ENCODE measurements around the gene PGAP1. TPM values are rescaled to one million over a fixed set of nuclear protein-coding genes. Genes with fewer than 3 reads are reported as not detected.

Gene PGAP1
- polyA plus RNA-seq, 4 donors = 0.54 to 17.8 (median 2.0) TPM

DNA sequence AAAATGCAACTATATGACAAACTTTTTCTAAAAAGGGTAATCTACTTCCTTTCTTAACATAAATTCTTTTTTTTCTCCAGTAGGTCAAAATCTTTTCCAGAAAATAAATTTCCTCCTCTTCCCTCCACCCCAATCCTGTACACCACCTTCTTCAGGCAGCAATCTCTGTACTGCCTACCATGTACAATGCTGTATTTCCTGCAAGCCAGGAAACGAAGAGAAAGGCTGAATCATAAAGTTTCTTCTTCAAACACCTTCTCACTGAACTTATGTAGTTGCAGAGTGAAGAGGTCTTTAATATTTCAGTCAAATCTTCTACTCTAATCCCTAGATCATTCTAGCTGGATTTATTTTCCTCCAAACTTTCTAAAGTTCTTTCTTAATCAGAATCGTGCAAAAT is 99.2 kb downstream of the PGAP1 start:
- Histone ChIP-seq H3K27ac (ENCODE audit: low read depth in 1 of 3, low read length in 2 of 3) (no peak overlapping the region), H3K36me3 (ENCODE audit: control insufficient read depth in 3 of 3, insufficient read depth in 2 of 3, low read depth in 1 of 3, low read length in 3 of 3) (peaks cover 0 to 5% (median 0%) of the 10 kb centered on the region in 3 donors), H3K27me3 (ENCODE audit: control insufficient read depth in 3 of 3, insufficient read depth in 3 of 3, low read length in 3 of 3) (no peaks in the 10 kb centered on the region), H3K4me3 (ENCODE audit: low read depth in 1 of 3, low read length in 3 of 3) (no peak overlapping the region), H3K9me3 (ENCODE audit: control insufficient read depth in 2 of 2, insufficient read depth in 1 of 2, low read depth in 1 of 2, low read length in 1 of 2) (no peaks in the 10 kb centered on the region), H3K4me1 (ENCODE audit: control insufficient read depth in 3 of 3, insufficient read depth in 2 of 3, low read depth in 1 of 3, low read length in 2 of 3) (no peaks in the 10 kb centered on the region)
- WGBS, 3 donors = 63 to 70% (median 65%) methylated on average over 2 of the region's 2 CpGs
- no peak for DNase-seq
- no peak for FAIRE-seq

GRCh38 chr2:196823750-196824522 is 102.6 kb downstream of the PGAP1 start:
- FAIRE-seq = no peak
- Histone ChIP-seq H3K4me3 (ENCODE audit: low read depth in 1 of 3, low read length in 3 of 3) (no peak overlapping the region), H3K27ac (ENCODE audit: low read depth in 1 of 3, low read length in 2 of 3) (no peak overlapping the region), H3K4me1 (ENCODE audit: control insufficient read depth in 3 of 3, insufficient read depth in 2 of 3, low read depth in 1 of 3, low read length in 2 of 3) (no peaks in the 10 kb centered on the region), H3K27me3 (ENCODE audit: control insufficient read depth in 3 of 3, insufficient read depth in 3 of 3, low read length in 3 of 3) (no peaks in the 10 kb centered on the region), H3K36me3 (ENCODE audit: control insufficient read depth in 3 of 3, insufficient read depth in 2 of 3, low read depth in 1 of 3, low read length in 3 of 3) (no peaks in the 10 kb centered on the region), H3K9me3 (ENCODE audit: control insufficient read depth in 2 of 2, insufficient read depth in 1 of 2, low read depth in 1 of 2, low read length in 1 of 2) (peaks cover 0 to 9% of the 10 kb centered on the region in 2 donors)
- no peak for DNase-seq

GRCh38 chr2:196821195-196821594 is 105.3 kb downstream of the PGAP1 start:
- DNase-seq (no peak), FAIRE-seq (no peak)
- WGBS, 3 donors = 80 to 88% (median 84%) methylated on average over 1 of the region's 1 CpG
- Histone ChIP-seq H3K4me3 (ENCODE audit: low read depth in 1 of 3, low read length in 3 of 3) (no peak overlapping the region), H3K27ac (ENCODE audit: low read depth in 1 of 3, low read length in 2 of 3) (no peak overlapping the region), H3K4me1 (ENCODE audit: control insufficient read depth in 3 of 3, insufficient read depth in 2 of 3, low read depth in 1 of 3, low read length in 2 of 3) (no peaks in the 10 kb centered on the region), H3K27me3 (ENCODE audit: control insufficient read depth in 3 of 3, insufficient read depth in 3 of 3, low read length in 3 of 3) (no peaks in the 10 kb centered on the region), H3K36me3 (ENCODE audit: control insufficient read depth in 3 of 3, insufficient read depth in 2 of 3, low read depth in 1 of 3, low read length in 3 of 3) (no peaks in the 10 kb centered on the region), H3K9me3 (ENCODE audit: control insufficient read depth in 2 of 2, insufficient read depth in 1 of 2, low read depth in 1 of 2, low read length in 1 of 2) (peaks cover 0 to 23% of the 10 kb centered on the region in 2 donors)

GRCh38 chr2:196809260-196809659 is 117.2 kb downstream of the PGAP1 start, which contains the start of gene C2orf66:
Gene C2orf66, minus strand, starts transcription at chr2:196809355. Its CDS starts 19 bp downstream, at chr2:196809336.
- Histone ChIP-seq H3K4me3 (ENCODE audit: low read depth in 1 of 3, low read length in 3 of 3) (no peak within 1 kb of the TSS), H3K27me3 (ENCODE audit: control insufficient read depth in 3 of 3, insufficient read depth in 3 of 3, low read length in 3 of 3) (peaks cover 0 to 3% (median 0%) of the 10 kb centered on the region in 3 donors), H3K27ac (ENCODE audit: low read depth in 1 of 3, low read length in 2 of 3) (no peak within 1 kb of the TSS), H3K9me3 (ENCODE audit: control insufficient read depth in 2 of 2, insufficient read depth in 1 of 2, low read depth in 1 of 2, low read length in 1 of 2) (no peaks in the 10 kb centered on the region), H3K4me1 (ENCODE audit: control insufficient read depth in 3 of 3, insufficient read depth in 2 of 3, low read depth in 1 of 3, low read length in 2 of 3) (no peaks in the 10 kb centered on the region), H3K36me3 (ENCODE audit: control insufficient read depth in 3 of 3, insufficient read depth in 2 of 3, low read depth in 1 of 3, low read length in 3 of 3) (no peaks in the 10 kb centered on the region)
- no peak for FAIRE-seq
- 80 to 95% (median 93%) methylated on average over 1 of the region's 1 CpG for WGBS, 3 donors
- no peak for DNase-seq

GRCh38 chr2:196808083-196808665 is 118.3 kb downstream of the PGAP1 start:
- Histone ChIP-seq H3K27ac (ENCODE audit: low read depth in 1 of 3, low read length in 2 of 3) (no peak overlapping the region), H3K9me3 (ENCODE audit: control insufficient read depth in 2 of 2, insufficient read depth in 1 of 2, low read depth in 1 of 2, low read length in 1 of 2) (no peaks in the 10 kb centered on the region), H3K4me1 (ENCODE audit: control insufficient read depth in 3 of 3, insufficient read depth in 2 of 3, low read depth in 1 of 3, low read length in 2 of 3) (no peaks in the 10 kb centered on the region), H3K27me3 (ENCODE audit: control insufficient read depth in 3 of 3, insufficient read depth in 3 of 3, low read length in 3 of 3) (peaks cover 0 to 3% (median 0%) of the 10 kb centered on the region in 3 donors), H3K4me3 (ENCODE audit: low read depth in 1 of 3, low read length in 3 of 3) (no peak overlapping the region), H3K36me3 (ENCODE audit: control insufficient read depth in 3 of 3, insufficient read depth in 2 of 3, low read depth in 1 of 3, low read length in 3 of 3) (no peaks in the 10 kb centered on the region)
- no peak for FAIRE-seq
- DNase-seq = no peak
- 39 to 67% (median 59%) methylated on average over 2 of the region's 2 CpGs for WGBS, 3 donors

GRCh38 chr2:196804381-196804780 is 122.1 kb downstream of the PGAP1 start:
- WGBS, 3 donors = 45 to 84% (median 60%) methylated on average over 1 of the region's 1 CpG
- Histone ChIP-seq H3K4me1 (ENCODE audit: control insufficient read depth in 3 of 3, insufficient read depth in 2 of 3, low read depth in 1 of 3, low read length in 2 of 3) (no peaks in the 10 kb centered on the region), H3K27me3 (ENCODE audit: control insufficient read depth in 3 of 3, insufficient read depth in 3 of 3, low read length in 3 of 3) (peaks cover 0 to 5% (median 3%) of the 10 kb centered on the region in 3 donors), H3K27ac (ENCODE audit: low read depth in 1 of 3, low read length in 2 of 3) (no peak overlapping the region), H3K4me3 (ENCODE audit: low read depth in 1 of 3, low read length in 3 of 3) (no peak overlapping the region), H3K9me3 (ENCODE audit: control insufficient read depth in 2 of 2, insufficient read depth in 1 of 2, low read depth in 1 of 2, low read length in 1 of 2) (no peaks in the 10 kb centered on the region), H3K36me3 (ENCODE audit: control insufficient read depth in 3 of 3, insufficient read depth in 2 of 3, low read depth in 1 of 3, low read length in 3 of 3) (no peaks in the 10 kb centered on the region)
- FAIRE-seq (no peak), DNase-seq (no peak)

DNA sequence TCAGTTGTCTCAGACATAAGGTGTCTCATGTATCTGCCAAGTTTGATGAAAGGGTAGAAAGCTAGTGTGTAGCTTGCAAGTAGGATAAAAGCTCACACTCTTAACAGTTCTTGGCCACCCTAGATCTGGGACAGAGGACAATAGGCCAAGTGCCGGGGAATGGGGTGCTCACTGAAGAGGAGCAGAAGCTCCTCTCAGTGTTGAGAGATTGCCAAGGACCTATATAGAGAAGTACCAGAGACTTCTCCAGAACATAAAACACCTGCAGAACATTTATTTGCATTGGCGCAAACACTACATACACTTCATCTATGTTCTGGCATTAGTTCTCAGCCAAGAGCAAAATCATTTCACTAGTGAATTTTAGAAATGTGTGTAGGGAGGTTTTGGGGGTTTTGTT is 124.1 kb downstream of the PGAP1 start:
- Histone ChIP-seq H3K4me1 (ENCODE audit: control insufficient read depth in 3 of 3, insufficient read depth in 2 of 3, low read depth in 1 of 3, low read length in 2 of 3) (no peaks in the 10 kb centered on the region), H3K36me3 (ENCODE audit: control insufficient read depth in 3 of 3, insufficient read depth in 2 of 3, low read depth in 1 of 3, low read length in 3 of 3) (no peaks in the 10 kb centered on the region), H3K27me3 (ENCODE audit: control insufficient read depth in 3 of 3, insufficient read depth in 3 of 3, low read length in 3 of 3) (peaks cover 0 to 5% (median 0%) of the 10 kb centered on the region in 3 donors), H3K27ac (ENCODE audit: low read depth in 1 of 3, low read length in 2 of 3) (no peak overlapping the region), H3K9me3 (ENCODE audit: control insufficient read depth in 2 of 2, insufficient read depth in 1 of 2, low read depth in 1 of 2, low read length in 1 of 2) (no peaks in the 10 kb centered on the region), H3K4me3 (ENCODE audit: low read depth in 1 of 3, low read length in 3 of 3) (no peak overlapping the region)
- 91 to 94% (median 92%) methylated on average over 2 of the region's 2 CpGs for WGBS, 3 donors
- FAIRE-seq (no peak), DNase-seq (no peak)

DNA sequence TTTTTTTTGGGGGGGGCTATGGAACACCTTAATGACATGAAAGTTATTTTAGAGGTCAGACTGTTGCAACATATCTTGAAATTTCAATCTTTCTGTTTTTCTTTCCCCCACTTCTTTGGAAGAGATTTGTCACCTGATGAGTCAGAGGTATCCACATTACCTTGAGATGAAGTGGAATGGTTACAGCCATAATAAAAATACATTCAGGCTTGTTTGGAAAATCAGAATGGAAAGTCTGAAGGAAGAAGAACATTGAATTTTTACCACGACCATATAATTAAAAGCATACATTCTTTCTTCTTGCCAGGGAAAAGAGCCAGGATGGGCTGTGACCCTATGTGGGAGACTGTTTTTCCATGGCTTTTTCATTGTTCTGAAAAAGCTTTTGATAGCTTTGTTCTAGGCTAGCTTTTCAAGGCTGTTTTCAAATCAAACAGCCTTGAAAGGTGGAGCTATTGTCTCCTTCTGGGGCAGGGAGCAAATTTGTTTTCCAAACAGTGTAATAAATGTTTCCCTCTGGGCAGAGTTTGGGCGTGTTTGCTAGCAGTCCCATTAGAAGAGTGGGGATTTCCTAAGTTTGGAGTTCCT is 124.7 kb downstream of the PGAP1 start:
- peaks cover 0 to 5% (median 0%) of the 10 kb centered on the region in 3 donors for H3K27me3 ChIP-seq (ENCODE audit: control insufficient read depth in 3 of 3, insufficient read depth in 3 of 3, low read length in 3 of 3)
- FAIRE-seq = no peak
- peaks cover 0 to 3% (median 2%) of the 10 kb centered on the region in 3 donors for H3K36me3 ChIP-seq (ENCODE audit: control insufficient read depth in 3 of 3, insufficient read depth in 2 of 3, low read depth in 1 of 3, low read length in 3 of 3)
- no peak overlapping the region for H3K27ac ChIP-seq (ENCODE audit: low read depth in 1 of 3, low read length in 2 of 3)
- WGBS, 3 donors = 21 to 35% (median 23%) methylated on average over 2 of the region's 2 CpGs
- H3K9me3 ChIP-seq (ENCODE audit: control insufficient read depth in 2 of 2, insufficient read depth in 1 of 2, low read depth in 1 of 2, low read length in 1 of 2) = no peaks in the 10 kb centered on the region
- no peaks in the 10 kb centered on the region for H3K4me1 ChIP-seq (ENCODE audit: control insufficient read depth in 3 of 3, insufficient read depth in 2 of 3, low read depth in 1 of 3, low read length in 2 of 3)
- no peak overlapping the region for H3K4me3 ChIP-seq (ENCODE audit: low read depth in 1 of 3, low read length in 3 of 3)
- DNase-seq = no peak
